SK-N-SH treated with all-trans-retinoic acid at 6 μM for 48 hours (cell line): ENCODE data around the gene NEUROG1.

Source experiments
- ATAC-seq: fragments of 200-7000 bp; cut with Tn5 transposase; 3 replicates; pipeline ENCODE4 v1.9.1; 2020; ENCODE audit warnings: mild to moderate bottlenecking, moderate library complexity
- ARNTL ChIP-seq: fragments of 450-650 bp; formaldehyde crosslinking; IDR thresholded peaks from 2 replicates; pipeline ENCODE4 v1.5.0; 2020; ENCODE audit warnings: low read depth, mild to moderate bottlenecking, moderate library complexity, borderline replicate concordance
- BACH2 ChIP-seq: fragments of 250-450 bp; sonication (Bioruptor Pico); IDR thresholded peaks from 2 replicates; pipeline ENCODE4 v1.9.0; 2021; ENCODE audit warnings: mild to moderate bottlenecking, borderline replicate concordance
- CREB5 ChIP-seq: fragments of 250-450 bp; sonication (Bioruptor Pico); IDR thresholded peaks from 2 replicates; pipeline ENCODE4 v1.5.1; 2020; ENCODE audit warnings: low read depth, mild to moderate bottlenecking, moderate library complexity
- CSRNP3 ChIP-seq: fragments of 250-450 bp; sonication (Bioruptor Pico); IDR thresholded peaks from 2 replicates; pipeline ENCODE4 v1.5.1; 2021; ENCODE audit warnings: mild to moderate bottlenecking, moderate library complexity
- ESRRG ChIP-seq: fragments of 250-450 bp; sonication (Bioruptor Pico); IDR thresholded peaks from 2 replicates; pipeline ENCODE4 v1.6.1; 2021; ENCODE audit warnings: mild to moderate bottlenecking
- GLIS3 ChIP-seq: fragments of 250-450 bp; sonication (Bioruptor Pico); IDR thresholded peaks from 2 replicates; pipeline ENCODE4 v1.5.0; 2020; ENCODE audit warnings: mild to moderate bottlenecking, moderate library complexity
- ISL1 ChIP-seq: fragments of 250-450 bp; sonication (Bioruptor Pico); IDR thresholded peaks from 2 replicates; pipeline ENCODE4 v2.1.2; 2022; ENCODE audit warnings: mild to moderate bottlenecking, moderate library complexity
- PATZ1 ChIP-seq: fragments of 250-450 bp; sonication (Bioruptor Pico); IDR thresholded peaks from 2 replicates; pipeline ENCODE4 v1.8.0; 2020; ENCODE audit warnings: mild to moderate bottlenecking, moderate library complexity, borderline replicate concordance
- PPARA ChIP-seq: fragments of 250-450 bp; sonication (Bioruptor Pico); IDR thresholded peaks from 2 replicates; pipeline ENCODE4 v1.5.0; 2020; ENCODE audit warnings: mild to moderate bottlenecking, borderline replicate concordance
- RARB ChIP-seq: fragments of 250-450 bp; sonication (Bioruptor Pico); IDR thresholded peaks from 2 replicates; pipeline ENCODE4 v1.8.0; 2021; ENCODE audit warnings: mild to moderate bottlenecking, moderate library complexity
- SNAI2 ChIP-seq: fragments of 250-450 bp; sonication (Bioruptor Pico); IDR thresholded peaks from 2 replicates; pipeline ENCODE4 v1.5.0; 2020; ENCODE audit warnings: mild to moderate bottlenecking, moderate library complexity
- TSHZ2 ChIP-seq: fragments of 250-450 bp; sonication (Bioruptor Pico); IDR thresholded peaks from 2 replicates; pipeline ENCODE4 v1.5.0; 2020; ENCODE audit warnings: mild to moderate bottlenecking, moderate library complexity
- ZC3H10 ChIP-seq: fragments of 250-450 bp; sonication (Bioruptor Pico); IDR thresholded peaks from 2 replicates; pipeline ENCODE4 v1.5.1; 2021; ENCODE audit warnings: mild to moderate bottlenecking, moderate library complexity
- ZFP3 ChIP-seq: fragments of 250-450 bp; sonication (Bioruptor Pico); IDR thresholded peaks from 2 replicates; pipeline ENCODE4 v1.5.0; 2020; ENCODE audit warnings: mild to moderate bottlenecking, moderate library complexity
- ZNF565 ChIP-seq: fragments of 450-650 bp; formaldehyde crosslinking; conservative IDR thresholded peaks from 2 replicates; pipeline ENCODE4 v1.5.0; 2020; ENCODE audit warnings: low read depth, mild to moderate bottlenecking, moderate library complexity
- ZNF70 ChIP-seq: fragments of 450-650 bp; formaldehyde crosslinking; IDR thresholded peaks from 2 replicates; pipeline ENCODE4 v1.5.0; 2020; ENCODE audit warnings: mild to moderate bottlenecking, moderate library complexity
- ZNF8 ChIP-seq: fragments of 450-650 bp; formaldehyde crosslinking; IDR thresholded peaks from 2 replicates; pipeline ENCODE4 v1.5.0; 2020; ENCODE audit warnings: mild to moderate bottlenecking, moderate library complexity

NEUROG1 gene

GRCh38 chr5:135578305-135578684 lies 42.5 kb upstream of the NEUROG1 start:
- TF ChIP-seq CSRNP3 (CRISPR knock-in tag) (no peak), CREB5 (CRISPR knock-in tag) (no peak), TSHZ2 (CRISPR knock-in tag) (no peak), ZC3H10 (CRISPR knock-in tag) (no peak), ZNF565 (no peak), ARNTL (no peak), SNAI2 (CRISPR knock-in tag) (no peak), PATZ1 (CRISPR knock-in tag) (no peak), PPARA (CRISPR knock-in tag) (no peak), ESRRG (CRISPR knock-in tag) (no peak), ISL1 (CRISPR knock-in tag) (no peak), GLIS3 (CRISPR knock-in tag) (no peak), ZNF70 (CRISPR knock-in tag) (no peak), BACH2 (CRISPR knock-in tag) (no peak), RARB (no peak), ZFP3 (CRISPR knock-in tag) (no peak)
- no peak for ATAC-seq

GRCh38 chr5:135577421-135577820 lies 41.7 kb upstream of the NEUROG1 start:
- no peak for ATAC-seq
- TF ChIP-seq RARB: no peak
- TF ChIP-seq ZNF70 (CRISPR knock-in tag): no peak
- TF ChIP-seq PATZ1 (CRISPR knock-in tag): no peak
- no peak for TF ChIP-seq ISL1 (CRISPR knock-in tag)
- TF ChIP-seq ZNF565: no peak
- no peak for TF ChIP-seq ARNTL
- TF ChIP-seq ZFP3 (CRISPR knock-in tag): no peak
- TF ChIP-seq CSRNP3 (CRISPR knock-in tag): no peak
- no peak for TF ChIP-seq PPARA (CRISPR knock-in tag)

- no peak for TF ChIP-seq ISL1 (CRISPR knock-in tag)
- TF ChIP-seq TSHZ2 (CRISPR knock-in tag): no peak
- no peak for TF ChIP-seq ZNF8
- no peak for TF ChIP-seq CSRNP3 (CRISPR knock-in tag)
- peak; percentile 48; the same call in 2 of the 3 replicates for ATAC-seq
These were observed 40.4 kb upstream of the NEUROG1 start for GRCh38 chr5:135576075-135576599.
